Mucosa of stomach (tissue), 1 donor: ENCODE data around the gene TIAL1.
"Not testable (repeated sequence)": the region's sequence is repeated elsewhere in the genome, so short reads cannot be mapped to it uniquely, and the experiment has no call there.

Experiments used
- H3K27me3 ChIP-seq: one replicate; pipeline ENCODE4 v1.7.0; 2013; ENCODE audit warnings: mild to moderate bottlenecking, low read length; ENCODE audit not compliant: control insufficient read depth, insufficient read depth
- H3K36me3 ChIP-seq: one replicate; pipeline ENCODE4 v1.7.0; 2013; ENCODE audit warnings: low read length; ENCODE audit not compliant: control insufficient read depth, insufficient read depth
- H3K4me1 ChIP-seq: one replicate; pipeline ENCODE4 v1.7.0; 2013; ENCODE audit warnings: mild to moderate bottlenecking, low read length; ENCODE audit not compliant: control insufficient read depth, insufficient read depth
- H3K4me3 ChIP-seq: one replicate; pipeline ENCODE4 v1.7.0; 2013; ENCODE audit warnings: low read length
- H3K9ac ChIP-seq: one replicate; pipeline ENCODE4 v1.7.0; 2013; ENCODE audit warnings: mild to moderate bottlenecking, low read length, moderate library complexity
- H3K9me3 ChIP-seq: one replicate; pipeline ENCODE4 v1.7.0; 2013; ENCODE audit warnings: mild to moderate bottlenecking, low read length, moderate library complexity; ENCODE audit not compliant: control insufficient read depth
- donor health status: Pancreatic carcinoma.

TIAL1 gene

GRCh38 chr10:119633538-119634218 lies 36.9 kb upstream of the TIAL1 start:
- Histone ChIP-seq H3K9me3 (no peaks in the 10 kb centered on the region), H3K27me3 (no peaks in the 10 kb centered on the region), H3K4me3 (no peak overlapping the region), H3K4me1 (no peaks in the 10 kb centered on the region), H3K9ac (no peak overlapping the region), H3K36me3 (no peaks in the 10 kb centered on the region)

DNA sequence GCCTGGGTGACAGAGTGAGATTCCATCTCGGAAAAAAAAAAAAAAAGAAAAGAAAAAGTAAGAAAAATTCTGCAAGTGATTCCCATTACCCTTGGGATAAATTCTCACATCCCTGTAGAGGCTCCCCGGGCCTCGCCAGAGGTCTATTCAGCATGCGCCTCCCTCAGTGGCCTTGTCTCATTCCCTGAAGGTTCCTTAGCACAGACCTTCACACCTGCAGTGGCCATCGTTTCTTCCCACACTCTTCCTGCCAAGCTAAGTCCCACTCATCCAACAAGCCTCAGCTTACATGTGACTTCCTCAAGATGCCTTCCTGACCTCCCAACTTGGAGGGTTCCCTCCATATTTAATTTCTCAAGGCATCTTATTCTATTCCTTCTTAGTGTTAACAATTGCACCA lies 33.5 kb upstream of the TIAL1 start:
- H3K4me1 ChIP-seq = no peaks in the 10 kb centered on the region
- no peak overlapping the region for H3K4me3 ChIP-seq
- no peaks in the 10 kb centered on the region for H3K27me3 ChIP-seq
- H3K36me3 ChIP-seq = no peaks in the 10 kb centered on the region
- H3K9me3 ChIP-seq = no peaks in the 10 kb centered on the region
- H3K9ac ChIP-seq = no peak overlapping the region

DNA sequence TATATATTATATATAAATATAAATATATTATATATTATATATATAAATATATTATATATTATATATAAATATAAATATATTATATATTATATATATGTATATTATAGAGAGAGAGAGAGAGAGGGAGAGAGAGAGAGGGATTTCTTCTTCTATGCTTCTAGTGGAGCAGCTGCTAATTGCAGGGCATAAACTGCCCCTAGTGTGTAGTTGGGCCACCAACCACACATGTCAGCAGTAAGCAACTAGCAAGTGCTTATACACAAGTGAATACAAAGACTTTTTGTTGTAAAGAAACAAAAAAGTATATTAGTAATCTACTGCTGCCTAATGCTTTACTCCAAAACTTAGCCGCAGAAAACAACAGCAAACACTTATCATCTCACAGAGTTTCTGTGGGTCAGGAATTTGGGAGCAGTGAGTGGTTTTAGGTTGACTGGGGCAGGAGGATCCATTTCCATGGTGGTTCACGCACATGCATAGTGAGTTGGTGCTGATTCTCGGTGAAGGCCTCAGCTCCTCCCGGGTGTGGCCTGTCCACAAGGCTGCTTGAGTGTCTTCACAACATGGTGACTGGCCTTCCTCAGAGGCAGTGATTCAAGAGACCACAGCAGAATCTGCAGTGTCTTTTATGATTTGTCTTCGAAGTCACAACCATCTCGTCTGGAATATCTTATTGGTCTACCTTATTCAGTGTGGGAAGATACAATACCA lies 29.0 kb upstream of the TIAL1 start:
- Histone ChIP-seq H3K27me3 (no peaks in the 10 kb centered on the region), H3K9me3 (no peaks in the 10 kb centered on the region), H3K9ac (no peak overlapping the region), H3K4me3 (no peak overlapping the region), H3K36me3 (no peaks in the 10 kb centered on the region), H3K4me1 (no peaks in the 10 kb centered on the region)

- Histone ChIP-seq H3K9ac (no peak overlapping the region), H3K9me3 (no peaks in the 10 kb centered on the region), H3K27me3 (no peaks in the 10 kb centered on the region), H3K36me3 (no peaks in the 10 kb centered on the region), H3K4me1 (no peaks in the 10 kb centered on the region), H3K4me3 (no peak overlapping the region)
Measured at GRCh38 chr10:119621078-119621384, 24.3 kb upstream of the TIAL1 start.

GRCh38 chr10:119620241-119621077 lies 23.7 kb upstream of the TIAL1 start:
- Histone ChIP-seq H3K4me1 (no peaks in the 10 kb centered on the region), H3K36me3 (no peaks in the 10 kb centered on the region), H3K9ac (no peak overlapping the region), H3K4me3 (no peak overlapping the region), H3K27me3 (no peaks in the 10 kb centered on the region), H3K9me3 (no peaks in the 10 kb centered on the region)

DNA sequence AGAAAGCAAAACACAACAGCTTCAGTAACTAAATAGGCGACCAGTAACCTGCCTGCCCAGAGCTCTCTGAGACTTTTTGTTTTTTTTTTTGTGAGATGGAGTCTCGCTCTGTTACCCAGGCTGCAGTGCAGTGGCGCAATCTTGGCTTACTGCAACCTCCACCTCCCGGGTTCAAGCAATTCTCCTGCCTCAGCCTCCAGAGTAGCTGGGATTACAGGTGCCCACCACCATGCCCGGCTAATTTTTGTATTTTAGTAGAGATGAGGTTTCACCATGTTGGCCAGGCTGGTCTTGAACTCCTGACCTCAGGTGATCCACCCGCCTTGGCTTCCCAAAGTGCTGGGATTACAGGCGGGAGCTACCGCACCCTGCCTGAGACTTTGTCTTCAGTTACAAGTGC lies 23.0 kb upstream of the TIAL1 start:
- H3K4me1 ChIP-seq, H3K9ac ChIP-seq, H3K27me3 ChIP-seq, H3K9me3 ChIP-seq, H3K36me3 ChIP-seq, H3K4me3 ChIP-seq: not testable (repeated sequence)

- no peaks in the 10 kb centered on the region for H3K9me3 ChIP-seq
- no peak overlapping the region for H3K4me3 ChIP-seq
- no peaks in the 10 kb centered on the region for H3K4me1 ChIP-seq
- no peaks in the 10 kb centered on the region for H3K27me3 ChIP-seq
- H3K36me3 ChIP-seq = no peaks in the 10 kb centered on the region
- no peak overlapping the region for H3K9ac ChIP-seq
Measured at GRCh38 chr10:119619215-119619614, 22.5 kb upstream of the TIAL1 start.

GRCh38 chr10:119616882-119617570 lies 20.3 kb upstream of the TIAL1 start:
- no peak overlapping the region for H3K9ac ChIP-seq

GRCh38 chr10:119614686-119615085 lies 17.9 kb upstream of the TIAL1 start:
- Histone ChIP-seq H3K4me3 (no peak overlapping the region), H3K27me3 (no peaks in the 10 kb centered on the region), H3K9ac (no peak overlapping the region), H3K4me1 (no peaks in the 10 kb centered on the region), H3K9me3 (no peaks in the 10 kb centered on the region), H3K36me3 (no peaks in the 10 kb centered on the region)

More at GRCh38 chr10:119616882-119617570, 20.3 kb upstream of the TIAL1 start:
- no peak overlapping the region for H3K4me3 ChIP-seq
- no peaks in the 10 kb centered on the region for H3K36me3 ChIP-seq
- H3K4me1 ChIP-seq = no peaks in the 10 kb centered on the region
- H3K9me3 ChIP-seq = no peaks in the 10 kb centered on the region
- no peaks in the 10 kb centered on the region for H3K27me3 ChIP-seq

DNA sequence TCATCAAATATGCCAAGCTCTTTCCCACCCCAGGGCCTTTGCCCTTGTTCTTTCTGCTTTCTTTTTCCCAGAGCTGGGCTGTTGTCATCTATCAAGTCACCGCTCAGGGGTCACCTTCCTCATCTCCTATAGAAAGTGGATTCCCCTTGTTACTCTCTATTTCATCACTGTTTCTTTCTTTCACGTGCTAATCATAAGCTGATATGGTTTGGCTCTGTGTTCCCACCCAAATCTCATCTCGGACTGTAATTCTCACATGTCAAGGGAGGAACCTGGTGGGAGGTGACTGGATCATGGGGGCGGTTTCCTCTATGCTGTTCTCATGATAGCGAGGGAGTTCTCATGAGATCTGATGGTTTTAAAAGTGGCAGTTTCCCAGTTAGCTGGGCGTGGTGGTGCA lies 17.0 kb upstream of the TIAL1 start:
- no peaks in the 10 kb centered on the region for H3K36me3 ChIP-seq
- no peaks in the 10 kb centered on the region for H3K9me3 ChIP-seq
- H3K4me3 ChIP-seq = no peak overlapping the region
- H3K27me3 ChIP-seq = peaks cover under 1% of the 10 kb centered on the region
- H3K9ac ChIP-seq = no peak overlapping the region
- H3K4me1 ChIP-seq = no peaks in the 10 kb centered on the region

- no peaks in the 10 kb centered on the region for H3K9me3 ChIP-seq
- peaks cover 3% of the 10 kb centered on the region for H3K27me3 ChIP-seq
- no peak overlapping the region for H3K9ac ChIP-seq
- no peaks in the 10 kb centered on the region for H3K4me1 ChIP-seq
- H3K36me3 ChIP-seq = no peaks in the 10 kb centered on the region
- no peak overlapping the region for H3K4me3 ChIP-seq
Measured at GRCh38 chr10:119611433-119611832, 14.7 kb upstream of the TIAL1 start.

GRCh38 chr10:119609516-119609915 lies 12.8 kb upstream of the TIAL1 start:
- Histone ChIP-seq H3K9me3 (no peaks in the 10 kb centered on the region), H3K36me3 (no peaks in the 10 kb centered on the region), H3K4me3 (no peak overlapping the region), H3K27me3 (peaks cover 3% of the 10 kb centered on the region), H3K9ac (no peak overlapping the region), H3K4me1 (no peaks in the 10 kb centered on the region)
